ENCODE measurements around the gene AP2A2. TPM values are rescaled to one million over a fixed set of nuclear protein-coding genes. Genes with fewer than 3 reads are reported as not detected.

AP2A2 gene
- total and polyA plus RNA-seq, 8 donors, result 15.0 to 350 (median 39.9) TPM

GRCh38 chr11:889687-890475, 35.8 kb upstream of the AP2A2 start:
- no peaks in the 10 kb centered on the region for H3K9me3 ChIP-seq
- 83 to 95% (median 91%) methylated on average over 12 to 32 of the region's 32 CpGs for WGBS, 5 donors
- intact Hi-C loops (cut with DNase I; ENCODE audit: low total_unique reads), result no loop called here
- TF ChIP-seq POLR2AphosphoS5 (IDR thresholded peaks at IDR 0.05), result no peak
- TF ChIP-seq EP300 (IDR thresholded peaks at IDR 0.05), result no peak
- TF ChIP-seq CTCF (IDR thresholded peaks at IDR 0.05), result no peak
- peaks cover 4 to 78% (median 48%) of the 10 kb centered on the region in 4 donors for H3K36me3 ChIP-seq
- H3K4me1 ChIP-seq, result no peaks in the 10 kb centered on the region
- no peak overlapping the region for H3K27ac ChIP-seq
- H3K27me3 ChIP-seq, result no peaks in the 10 kb centered on the region
- DNase-seq, result no peak
- H3K4me3 ChIP-seq, result no peak overlapping the region

- no peaks in the 10 kb centered on the region for H3K27me3 ChIP-seq
- intact Hi-C loops (cut with DNase I; ENCODE audit: low total_unique reads), result no loop called here
- no peaks in the 10 kb centered on the region for H3K4me1 ChIP-seq
- H3K9me3 ChIP-seq, result no peaks in the 10 kb centered on the region
- H3K36me3 ChIP-seq, result peaks cover 4 to 78% (median 45%) of the 10 kb centered on the region in 4 donors
- TF ChIP-seq CTCF (IDR thresholded peaks at IDR 0.05) (no peak), EP300 (IDR thresholded peaks at IDR 0.05) (no peak), POLR2A (IDR thresholded peaks at IDR 0.05) (no peak), POLR2AphosphoS5 (IDR thresholded peaks at IDR 0.05) (no peak)
- H3K4me3 ChIP-seq, result no peak overlapping the region
- peak in 1 of 2 donors; percentile 56 for DNase-seq
- WGBS, 5 donors, result 74 to 87% (median 83%) methylated on average over 10 to 27 of the region's 27 CpGs
- H3K27ac ChIP-seq, result no peak overlapping the region
These were observed 34.7 kb upstream of the AP2A2 start for GRCh38 chr11:890794-891540.

- peaks cover 0 to 60% (median 30%) of the 10 kb centered on the region in 4 donors for H3K36me3 ChIP-seq
- H3K27ac ChIP-seq, result no peak overlapping the region
- no peaks in the 10 kb centered on the region for H3K9me3 ChIP-seq
- WGBS, 5 donors, result 85 to 100% (median 88%) methylated on average over 2 to 13 of the region's 13 CpGs
- no peaks in the 10 kb centered on the region for H3K27me3 ChIP-seq
- peaks cover 0 to 9% (median 2%) of the 10 kb centered on the region in 4 donors for H3K4me1 ChIP-seq
- DNase-seq, result no peak
- TF ChIP-seq EP300 (IDR thresholded peaks at IDR 0.05) (no peak), CTCF (IDR thresholded peaks at IDR 0.05) (no peak), POLR2A (IDR thresholded peaks at IDR 0.05) (no peak), POLR2AphosphoS5 (IDR thresholded peaks at IDR 0.05) (no peak)
- intact Hi-C loops (cut with DNase I; ENCODE audit: low total_unique reads), result no loop called here
- H3K4me3 ChIP-seq, result no peak overlapping the region
These were observed 32.5 kb upstream of the AP2A2 start for GRCh38 chr11:893008-893654.

- intact Hi-C loops (cut with DNase I; ENCODE audit: low total_unique reads), result no loop called here
- Histone ChIP-seq H3K9me3 (no peaks in the 10 kb centered on the region), H3K4me3 (no peak overlapping the region), H3K27ac (no peak overlapping the region), H3K27me3 (no peaks in the 10 kb centered on the region), H3K4me1 (peaks cover 0 to 12% (median 3%) of the 10 kb centered on the region in 4 donors), H3K36me3 (peaks cover 13 to 62% (median 38%) of the 10 kb centered on the region in 4 donors)
- no peak for TF ChIP-seq CTCF (IDR thresholded peaks at IDR 0.05)
- no peak for TF ChIP-seq POLR2AphosphoS5 (IDR thresholded peaks at IDR 0.05)
- 76 to 91% (median 83%) methylated on average over 7 to 12 of the region's 12 CpGs for WGBS, 5 donors
- no peak for DNase-seq
These were observed 31.0 kb upstream of the AP2A2 start for GRCh38 chr11:894575-895201.

Data from stomach (tissue), 9 donors.